Thyroid gland (tissue), 4 donors: ENCODE data around the gene SPACDR. TPM values are rescaled to one million over a fixed set of nuclear protein-coding genes. Genes with fewer than 3 reads are reported as not detected.
A peak's percentile ranks its signal among the peaks of the same experiment; 100 is the strongest.

ENCODE experiments used
- DNase-seq, 2 donors: peaks; one replicate each; pipeline ENCODE4 v3.0.0-alpha.2; 2019
- H3K27ac ChIP-seq, 3 donors: fragments of 200-600 bp; sonication (generic); 1 replicate in 2 of 3; 2 replicates in 1 of 3; pipeline ENCODE4 v1.5.1; 2016 to 2019; ENCODE audit warnings: mild to moderate bottlenecking in 1 of 3, moderate library complexity in 1 of 3
- H3K27me3 ChIP-seq: fragments of 200-600 bp; sonication (generic); one replicate; pipeline ENCODE4 v1.5.1; 2019
- H3K36me3 ChIP-seq, 2 donors: fragments of 200-600 bp; sonication (generic); one replicate each; pipeline ENCODE4 v1.5.1; 2016 to 2019
- H3K4me1 ChIP-seq, 2 donors: fragments of 200-600 bp; sonication (generic); one replicate each; pipeline ENCODE4 v1.5.1; 2017 to 2019
- H3K4me3 ChIP-seq, 3 donors: fragments of 200-600 bp; sonication (generic); replicated peaks in 1 of 3; 1 replicate in 2 of 3; 2 replicates in 1 of 3; pipeline ENCODE4 v1.5.1; 2016; ENCODE audit warnings: mild to moderate bottlenecking in 1 of 3
- H3K9me3 ChIP-seq: fragments of 200-600 bp; sonication (generic); one replicate; pipeline ENCODE4 v1.5.1; 2017
- POLR2A ChIP-seq, 2 donors: fragments of 450-650 bp; IDR thresholded peaks; one replicate each; pipeline ENCODE4 v1.6.1; 2017; ENCODE audit warnings: antibody characterized with exemption in 2 of 2, mild to moderate bottlenecking in 2 of 2, moderate library complexity in 1 of 2
- WGBS, 2 donors: methylation state at CpG; one replicate each; pipeline ENCODE4 v1.1.5; 2017; 5-methylcytosine and 5-hydroxymethylcytosine counted together
- intact Hi-C: fragments of 100-400 bp; cut with DNase I; formaldehyde crosslinking; loops from one replicate; pipeline ENCODE4 v1.15.1; 2023
- total RNA-seq, 4 donors: library from RNA; depleted of rRNA; stranded (reverse); fragments of >200 nt; gene quantifications; one replicate each; pipeline ENCODE4 v1.2.3, GENCODE V29; 2016
- TF ChIP-seq, protein P1 (sequence below), 6 experiments: fragments of 200-600 bp in 3 of 6; fragments of 450-650 bp in 3 of 6; sonication (generic) in 3 of 6; IDR thresholded peaks; one replicate each; pipeline ENCODE4 v1.5.1; 2016 to 2019; ENCODE audit warnings: antibody characterized with exemption in 6 of 6, mild to moderate bottlenecking in 2 of 6, inconsistent platforms in 1 of 6, moderate library complexity in 1 of 6

The SPACDR gene
- total RNA-seq, 4 donors from 2014 or later: 2.0 TPM; not detected in 3

DNA sequence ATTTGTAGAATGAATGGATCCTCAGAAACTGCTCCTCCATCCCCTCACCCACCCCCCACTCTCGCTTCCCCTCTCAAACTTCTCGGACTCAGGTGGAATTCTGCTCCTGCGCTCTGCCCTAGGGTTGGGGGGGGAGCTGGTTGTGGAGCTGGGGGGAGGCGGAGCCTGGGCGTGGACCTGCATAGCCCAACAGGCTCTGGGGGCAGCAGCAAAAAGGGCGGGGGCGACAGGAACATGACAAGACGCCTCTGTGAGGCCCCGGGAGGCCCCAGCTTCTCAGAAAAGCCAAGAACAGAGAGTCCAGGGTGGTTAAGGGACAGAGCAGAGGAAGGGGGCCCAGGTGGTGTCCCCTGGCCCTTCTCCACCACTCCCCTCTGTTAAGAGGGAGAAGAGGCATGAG, 11.5 kb upstream of the SPACDR start:
- no peak for TF ChIP-seq POLR2A (IDR thresholded peaks at IDR 0.05)
- TF ChIP-seq, protein P1, sequence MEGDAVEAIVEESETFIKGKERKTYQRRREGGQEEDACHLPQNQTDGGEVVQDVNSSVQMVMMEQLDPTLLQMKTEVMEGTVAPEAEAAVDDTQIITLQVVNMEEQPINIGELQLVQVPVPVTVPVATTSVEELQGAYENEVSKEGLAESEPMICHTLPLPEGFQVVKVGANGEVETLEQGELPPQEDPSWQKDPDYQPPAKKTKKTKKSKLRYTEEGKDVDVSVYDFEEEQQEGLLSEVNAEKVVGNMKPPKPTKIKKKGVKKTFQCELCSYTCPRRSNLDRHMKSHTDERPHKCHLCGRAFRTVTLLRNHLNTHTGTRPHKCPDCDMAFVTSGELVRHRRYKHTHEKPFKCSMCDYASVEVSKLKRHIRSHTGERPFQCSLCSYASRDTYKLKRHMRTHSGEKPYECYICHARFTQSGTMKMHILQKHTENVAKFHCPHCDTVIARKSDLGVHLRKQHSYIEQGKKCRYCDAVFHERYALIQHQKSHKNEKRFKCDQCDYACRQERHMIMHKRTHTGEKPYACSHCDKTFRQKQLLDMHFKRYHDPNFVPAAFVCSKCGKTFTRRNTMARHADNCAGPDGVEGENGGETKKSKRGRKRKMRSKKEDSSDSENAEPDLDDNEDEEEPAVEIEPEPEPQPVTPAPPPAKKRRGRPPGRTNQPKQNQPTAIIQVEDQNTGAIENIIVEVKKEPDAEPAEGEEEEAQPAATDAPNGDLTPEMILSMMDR (IDR thresholded peaks at IDR 0.05): no peak
- peaks cover 0 to 5% of the 10 kb centered on the region in 2 donors for H3K36me3 ChIP-seq
- H3K27ac ChIP-seq: peak overlapping the region; percentile 5 to 83 (median 49)
- H3K4me1 ChIP-seq: peaks cover 39 to 46% of the 10 kb centered on the region in 2 donors
- H3K9me3 ChIP-seq: no peaks in the 10 kb centered on the region
- H3K4me3 ChIP-seq: no peak overlapping the region
- 49 to 63% methylated on average over 9 of the region's 9 CpGs for WGBS, 2 donors
- peak in 1 of 2 donors; percentile 33 for DNase-seq
- intact Hi-C loops: no loop called here
- no peaks in the 10 kb centered on the region for H3K27me3 ChIP-seq

DNA sequence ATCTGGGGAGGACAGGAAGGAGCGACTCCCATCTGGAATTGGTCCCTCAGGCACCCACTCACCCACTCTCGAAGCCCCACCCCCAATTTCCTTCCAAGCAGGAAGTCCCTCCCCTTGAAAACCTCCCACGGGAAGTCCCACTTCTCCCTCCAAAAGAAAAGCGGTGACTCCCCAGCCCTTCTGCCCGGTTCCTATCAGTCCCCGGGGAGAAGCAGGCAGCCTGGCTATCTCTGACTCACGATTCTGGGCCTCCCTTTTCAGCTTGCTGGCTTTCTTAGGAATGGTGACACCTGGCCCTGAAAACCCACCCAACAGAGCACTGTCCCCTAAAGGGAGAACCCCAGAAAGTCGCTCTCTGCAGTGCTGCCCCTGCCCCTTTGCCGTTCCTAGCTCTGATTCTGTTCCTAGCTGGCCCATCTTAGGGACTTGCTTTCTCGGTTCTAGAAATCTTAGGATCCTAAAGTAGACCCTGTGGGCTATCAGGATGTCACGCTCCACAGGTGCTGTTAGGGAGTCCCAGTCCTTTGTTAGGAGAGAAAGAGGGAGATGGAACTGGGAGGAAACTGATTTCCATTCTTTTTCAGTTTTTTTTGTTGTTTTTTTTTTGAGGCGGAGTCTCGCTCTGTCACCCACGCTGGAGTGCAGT, 8.9 kb upstream of the SPACDR start:
- 61 to 72% methylated on average over 12 to 14 of the region's 14 CpGs for WGBS, 2 donors
- Histone ChIP-seq H3K27ac (peak overlapping the region; percentile 11 to 43 (median 17)), H3K4me3 (no peak overlapping the region), H3K4me1 (peaks cover 34 to 48% of the 10 kb centered on the region in 2 donors), H3K36me3 (peaks cover 0 to 5% of the 10 kb centered on the region in 2 donors), H3K27me3 (no peaks in the 10 kb centered on the region), H3K9me3 (no peaks in the 10 kb centered on the region)
- TF ChIP-seq, protein P1 (IDR thresholded peaks at IDR 0.05): no peak
- no peak for TF ChIP-seq POLR2A (IDR thresholded peaks at IDR 0.05)
- DNase-seq: no peak
- intact Hi-C loops: no loop called here

DNA sequence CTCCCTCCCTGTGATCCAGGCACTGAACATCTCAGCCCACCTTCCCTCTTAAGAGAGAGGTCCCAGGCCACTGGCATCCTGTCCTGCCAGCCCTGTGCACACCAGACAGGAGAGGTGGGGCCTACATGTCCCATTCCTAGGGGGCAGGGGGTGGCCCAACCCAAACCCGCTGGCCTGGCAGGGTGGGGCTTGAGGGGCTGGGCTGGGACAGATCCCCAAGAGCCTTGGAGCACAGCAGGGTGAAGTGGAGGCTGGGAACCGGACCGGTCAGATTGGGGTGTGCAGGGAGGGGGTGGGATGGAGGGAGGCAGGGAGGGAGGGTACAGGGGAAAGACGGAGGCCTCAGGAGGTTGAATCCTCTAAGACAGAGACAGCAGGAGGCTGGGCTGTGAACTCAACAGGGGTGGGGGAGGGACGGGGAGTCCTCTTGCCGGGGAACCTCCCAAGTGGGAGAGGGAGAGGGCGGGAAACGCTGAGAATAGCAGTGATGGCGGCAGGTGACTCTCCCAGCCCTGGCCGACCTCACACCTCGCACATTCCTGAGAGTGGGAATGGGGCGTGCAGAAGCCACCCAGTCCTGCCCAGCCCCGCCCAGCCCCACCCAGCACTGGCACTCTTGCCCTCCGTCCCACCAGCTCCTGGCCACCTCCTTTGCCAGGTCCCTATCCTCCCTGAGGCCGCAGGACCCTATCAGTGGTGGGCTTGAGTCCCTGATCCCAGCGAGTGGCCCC, 8.2 kb upstream of the SPACDR start:
- WGBS, 2 donors: 66 to 70% methylated on average over 5 to 13 of the region's 16 CpGs
- Histone ChIP-seq H3K27me3 (no peaks in the 10 kb centered on the region), H3K4me3 (no peak overlapping the region), H3K9me3 (no peaks in the 10 kb centered on the region), H3K4me1 (peaks cover 30 to 50% of the 10 kb centered on the region in 2 donors), H3K27ac (peak overlapping the region; percentile 11 to 43 (median 17)), H3K36me3 (peaks cover 0 to 5% of the 10 kb centered on the region in 2 donors)
- no peak for DNase-seq
- intact Hi-C loops: no loop called here
- TF ChIP-seq POLR2A (IDR thresholded peaks at IDR 0.05): no peak
- TF ChIP-seq, protein P1 (IDR thresholded peaks at IDR 0.05): no peak

DNA sequence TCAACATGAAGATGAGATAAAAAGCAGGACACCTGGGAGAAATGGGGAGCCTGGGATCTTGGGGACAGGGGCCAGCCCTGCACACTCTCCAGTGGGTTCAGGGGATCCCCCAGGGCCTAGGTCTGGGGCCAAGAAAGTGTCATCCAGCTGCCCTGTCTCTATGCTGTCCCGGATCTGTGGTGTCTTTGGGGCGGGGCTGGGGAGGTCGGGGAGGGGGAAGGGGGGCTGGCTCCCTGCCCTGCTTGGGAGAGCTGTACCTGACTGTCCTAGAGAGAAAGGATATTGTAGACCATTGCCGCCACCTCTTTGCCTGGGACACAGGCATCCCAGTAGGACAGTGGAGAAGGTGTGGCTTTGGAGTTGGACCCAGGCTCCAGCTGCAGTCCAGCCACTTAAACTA, 7.0 kb upstream of the SPACDR start:
- WGBS, 2 donors: 67 to 80% methylated on average over 1 to 4 of the region's 4 CpGs
- Histone ChIP-seq H3K36me3 (peaks cover 5% of the 10 kb centered on the region in 2 donors), H3K27me3 (no peaks in the 10 kb centered on the region), H3K9me3 (no peaks in the 10 kb centered on the region), H3K4me3 (no peak overlapping the region), H3K27ac (no peak overlapping the region), H3K4me1 (peaks cover 23 to 47% of the 10 kb centered on the region in 2 donors)
- intact Hi-C loops: no loop called here
- no peak for DNase-seq
- TF ChIP-seq, protein P1 (IDR thresholded peaks at IDR 0.05): no peak
- TF ChIP-seq POLR2A (IDR thresholded peaks at IDR 0.05): no peak
